HG03571 (cell line): ENCODE measurements around the gene GPR89A.
"Not testable (repeated sequence)": the region's sequence is repeated elsewhere in the genome, so short reads cannot be mapped to it uniquely, and the experiment has no call there.

Experiments
- ATAC-seq: cut with Tn5 transposase; IDR thresholded peaks from one replicate; pipeline ENCODE4 v1.9.1; 2021; ENCODE audit not compliant: unreplicated experiment

Gene GPR89A

DNA sequence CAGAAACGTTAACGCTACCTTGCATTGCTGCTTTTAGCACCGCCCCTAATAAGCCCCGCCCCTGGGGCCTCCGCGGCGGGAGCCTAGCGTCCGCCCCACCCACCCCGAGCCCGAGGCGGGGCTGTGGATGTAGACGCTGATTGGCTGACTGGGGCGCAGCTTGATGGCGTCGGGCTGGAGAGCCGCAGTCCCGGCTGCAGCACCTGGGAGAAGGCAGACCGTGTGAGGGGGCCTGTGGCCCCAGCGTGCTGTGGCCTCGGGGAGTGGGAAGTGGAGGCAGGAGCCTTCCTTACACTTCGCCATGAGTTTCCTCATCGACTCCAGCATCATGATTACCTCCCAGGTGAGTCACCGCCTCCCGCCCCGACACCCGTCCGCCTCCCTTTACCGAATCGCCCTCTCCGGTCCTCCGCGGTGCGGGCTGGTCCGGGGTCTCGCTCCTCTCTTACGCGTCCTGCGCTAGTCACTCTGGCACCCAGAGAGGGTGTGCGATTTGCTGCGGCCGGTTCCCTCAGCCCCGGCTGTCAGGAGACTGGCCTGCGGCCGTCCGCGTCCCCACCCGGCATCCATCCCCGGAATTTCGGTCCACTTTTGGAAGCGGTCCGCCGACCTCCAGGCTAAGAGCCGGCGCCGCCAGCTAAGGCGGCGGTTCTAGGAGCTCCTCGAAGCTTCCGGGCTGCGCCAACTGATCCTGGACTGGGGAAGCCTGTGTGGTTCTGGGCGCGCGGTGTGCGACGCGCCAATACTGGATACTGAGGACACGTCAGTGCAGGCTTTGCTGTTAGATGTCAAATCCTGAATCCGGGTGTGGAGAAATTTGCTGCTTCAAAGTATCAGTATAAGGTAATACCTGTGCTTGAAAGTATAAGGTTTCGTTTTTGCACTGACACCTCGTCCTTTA is at the start of gene GPR89A:
GPR89A (plus strand) TSS at position 156 of the 901 bp plus-strand sequence; CDS start at position 302, 146 bp downstream.
- ATAC-seq: peak; percentile 96

DNA sequence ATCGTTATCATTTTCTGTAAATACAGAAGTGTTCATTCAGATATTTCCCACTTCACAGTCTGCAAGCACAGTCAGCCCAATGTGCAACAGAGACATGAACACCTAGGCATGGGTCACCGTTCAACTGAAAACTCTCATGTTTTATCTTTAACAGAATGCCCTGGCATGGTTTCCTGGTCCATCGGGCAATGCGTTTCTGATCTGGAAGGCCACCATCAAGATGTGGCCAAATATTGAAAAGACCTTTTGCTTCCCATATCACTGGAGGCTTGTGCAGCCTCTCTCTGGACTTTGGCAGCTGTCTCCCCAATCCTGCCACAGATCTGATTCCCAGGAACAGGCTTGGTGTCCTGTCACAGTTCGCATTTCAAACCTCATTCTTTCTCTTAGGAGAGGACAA is 21.0 kb upstream of the GPR89A start:
- not testable (repeated sequence) for ATAC-seq

DNA sequence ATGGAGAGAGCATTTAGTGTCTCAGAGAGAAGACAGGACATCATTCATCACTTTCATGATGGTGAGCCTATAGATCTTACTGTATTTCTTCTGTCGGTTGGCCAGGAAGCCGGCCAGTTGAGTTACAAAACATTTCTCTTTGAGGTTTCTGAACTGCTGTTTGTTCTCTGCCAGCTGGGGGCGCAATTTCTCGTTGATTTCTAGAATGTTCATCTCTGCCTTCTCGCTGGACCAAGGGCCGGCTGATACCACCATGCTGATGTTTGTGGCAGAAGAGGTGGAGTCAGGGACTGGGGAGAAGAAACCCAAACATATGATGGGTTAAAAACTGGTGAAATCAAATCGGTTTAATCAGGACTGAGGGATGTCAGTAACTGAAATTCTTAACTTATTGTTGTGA is 17.0 kb upstream of the GPR89A start:
- ATAC-seq: not testable (repeated sequence)

DNA sequence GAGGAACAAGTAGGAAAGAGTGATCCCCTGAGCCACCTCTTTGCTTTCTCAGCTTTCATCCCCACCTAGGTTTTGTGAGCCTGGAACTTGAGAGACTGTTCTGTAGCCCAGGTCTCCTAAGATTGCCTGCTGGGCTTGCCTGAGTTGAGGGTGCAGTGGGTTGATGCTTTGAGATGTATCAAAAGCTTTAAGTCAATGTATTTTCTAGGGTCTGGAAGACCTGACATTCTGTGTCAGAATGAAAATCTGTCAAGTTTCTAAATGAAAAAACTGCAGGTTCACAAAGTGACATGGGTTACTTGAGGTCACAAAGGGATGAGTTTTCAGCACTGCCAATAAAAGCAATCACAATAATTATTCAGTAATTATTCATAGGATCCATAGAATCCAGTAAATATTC is 15.4 kb upstream of the GPR89A start:
- not testable (repeated sequence) for ATAC-seq

DNA sequence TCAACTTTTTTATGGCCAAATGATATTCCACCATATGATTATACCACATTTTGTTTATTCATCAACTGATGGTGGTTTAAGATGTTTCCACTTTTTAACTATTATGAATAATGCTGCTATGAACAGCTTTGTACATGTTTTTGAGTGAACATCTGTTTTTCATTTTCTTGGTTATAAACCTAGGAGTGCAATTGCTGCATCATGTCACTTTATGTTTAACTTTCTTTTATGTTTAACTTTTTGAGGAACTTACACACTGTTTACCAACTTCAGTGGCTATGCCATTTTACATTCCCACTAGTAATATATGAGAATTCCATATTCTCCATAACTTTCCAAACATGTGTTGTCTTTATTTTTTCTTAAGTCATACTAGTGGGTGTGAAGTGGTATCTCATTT is 12.4 kb upstream of the GPR89A start:
- not testable (repeated sequence) for ATAC-seq

DNA sequence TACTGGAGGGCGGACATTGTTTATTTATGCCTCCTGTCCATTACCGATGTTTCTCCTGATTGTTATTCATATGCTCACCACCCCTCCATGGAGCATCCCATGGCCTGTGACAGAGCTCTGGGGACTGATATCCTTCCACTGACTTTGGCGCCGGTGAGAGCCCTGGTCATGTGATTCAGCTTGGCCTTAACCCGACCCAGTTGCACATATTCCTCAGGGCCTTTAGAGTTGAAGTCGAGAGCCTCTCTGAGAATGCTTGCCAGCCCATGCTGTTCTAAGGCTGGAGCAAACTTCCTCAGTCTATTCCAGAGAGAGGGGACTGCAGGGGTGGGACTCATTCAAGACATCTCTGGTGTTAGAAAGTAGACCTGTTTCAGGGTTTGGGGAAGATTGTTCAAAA is 11.6 kb upstream of the GPR89A start:
- ATAC-seq: not testable (repeated sequence)

DNA sequence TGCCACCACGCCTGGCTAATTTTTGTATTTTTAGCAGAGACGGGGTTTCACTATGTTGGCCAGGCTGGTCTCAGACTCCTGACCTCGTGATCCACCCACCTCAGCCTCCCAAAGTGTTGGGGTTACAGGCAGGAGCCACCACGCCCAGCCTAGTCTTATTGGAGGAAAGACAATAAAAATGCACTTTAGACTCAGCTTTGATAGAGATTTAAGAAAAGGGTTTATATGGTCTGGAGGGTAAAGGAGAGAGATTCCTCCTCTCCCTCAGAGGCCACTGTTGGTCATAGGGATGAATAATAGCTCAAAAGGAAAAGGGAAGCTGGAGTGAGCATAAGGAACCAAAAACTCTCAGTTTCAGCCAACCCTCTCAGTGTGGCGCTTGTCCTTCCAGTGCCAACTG is 8.4 kb upstream of the GPR89A start:
- not testable (repeated sequence) for ATAC-seq

DNA sequence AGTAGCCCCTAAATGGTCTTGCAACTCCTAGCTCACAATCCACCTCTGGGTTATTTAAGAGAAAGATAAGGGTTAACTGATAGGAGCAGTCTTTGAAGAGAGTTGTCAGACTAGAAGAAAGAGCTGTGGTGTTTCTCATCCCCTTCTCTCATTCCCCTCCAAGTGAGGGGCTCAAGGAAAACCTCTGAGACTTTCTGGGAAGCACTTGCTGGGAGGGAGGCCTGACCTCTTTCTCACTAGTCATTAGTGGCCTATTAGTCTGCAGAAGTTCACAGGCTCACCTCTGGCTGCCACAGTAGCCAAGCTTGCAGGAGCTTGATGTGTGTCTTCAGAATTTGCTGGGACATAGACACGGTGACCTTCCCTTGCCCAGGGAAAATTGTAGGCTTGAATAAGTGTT is 6.2 kb upstream of the GPR89A start:
- ATAC-seq: no peak

DNA sequence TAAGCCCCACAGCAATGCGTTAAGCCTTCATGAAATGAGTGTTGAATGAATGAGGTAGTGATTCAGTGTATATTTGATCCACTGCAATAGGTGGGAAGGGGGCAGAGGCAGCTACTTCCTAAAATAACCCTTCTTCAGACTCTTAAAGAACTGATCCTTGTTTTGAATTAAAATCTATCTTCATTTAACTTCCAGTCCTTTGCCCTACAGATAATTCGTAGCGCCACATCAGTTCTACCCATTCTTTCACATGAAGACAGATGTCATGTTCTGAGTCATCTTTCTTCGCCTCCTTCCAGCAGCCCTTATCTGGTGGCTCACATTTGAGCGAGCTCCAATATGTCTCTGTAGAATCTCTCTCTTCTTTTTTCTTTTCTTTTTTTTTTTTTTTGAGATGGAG is 948 bp upstream of the GPR89A start:
- not testable (repeated sequence) for ATAC-seq

DNA sequence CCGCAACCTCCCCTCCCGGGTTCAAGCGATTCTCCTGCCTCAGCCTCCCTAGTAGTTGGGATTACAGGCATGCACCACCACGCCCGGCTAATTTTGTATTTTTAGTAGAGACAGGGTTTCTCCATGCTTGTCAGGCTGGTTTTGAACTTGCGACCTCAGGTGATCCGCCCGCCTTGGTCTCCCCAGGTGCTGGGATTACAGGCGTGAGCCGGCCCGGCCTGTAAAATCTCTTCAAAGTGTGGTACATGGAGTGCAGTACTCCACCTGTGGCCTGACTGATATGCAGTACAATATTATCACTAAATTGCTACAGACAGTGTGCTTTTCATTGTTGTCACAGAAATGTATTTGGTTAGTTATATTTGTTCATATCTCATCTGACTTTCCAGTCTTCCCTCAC is 499 bp upstream of the GPR89A start:
- ATAC-seq: not testable (repeated sequence)

DNA sequence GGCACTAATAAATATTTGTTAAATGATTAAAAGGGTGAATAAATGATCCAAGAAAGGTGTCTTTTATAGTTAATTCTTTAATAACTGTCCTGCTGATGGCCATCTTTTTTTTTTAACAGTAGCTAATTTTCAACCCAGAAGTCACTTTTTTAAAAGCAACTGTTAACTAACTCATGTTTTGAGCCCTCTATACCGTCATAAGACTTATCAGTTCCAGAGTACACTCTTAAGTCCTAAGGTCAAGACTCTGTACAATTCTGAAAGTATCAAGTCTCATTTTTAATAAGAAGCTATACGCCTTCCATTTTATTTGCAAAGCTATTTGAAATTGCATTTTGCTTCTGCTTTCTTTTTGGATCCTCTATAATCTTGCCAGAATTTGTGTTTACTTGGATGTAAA is 3.0 kb downstream of the GPR89A start:
- not testable (repeated sequence) for ATAC-seq

DNA sequence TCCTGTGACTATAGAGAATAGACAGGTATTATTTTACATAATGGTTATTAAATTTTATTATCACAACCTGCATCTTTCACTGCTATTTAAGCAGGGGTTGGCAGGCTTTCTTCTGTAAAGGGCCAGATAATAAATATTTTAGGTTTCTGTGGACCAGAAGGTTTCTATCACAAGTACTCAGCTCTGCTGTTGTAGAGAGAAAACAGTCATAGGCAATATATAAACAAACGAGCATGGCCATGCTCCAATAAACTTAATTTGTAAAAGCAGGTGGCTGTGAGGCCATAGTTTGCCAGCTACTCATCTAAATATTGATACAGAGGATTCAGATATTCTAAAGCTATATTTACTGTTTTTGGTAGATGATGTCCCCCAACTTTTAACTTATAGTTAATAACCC is 12.3 kb downstream of the GPR89A start:
- ATAC-seq: not testable (repeated sequence)

DNA sequence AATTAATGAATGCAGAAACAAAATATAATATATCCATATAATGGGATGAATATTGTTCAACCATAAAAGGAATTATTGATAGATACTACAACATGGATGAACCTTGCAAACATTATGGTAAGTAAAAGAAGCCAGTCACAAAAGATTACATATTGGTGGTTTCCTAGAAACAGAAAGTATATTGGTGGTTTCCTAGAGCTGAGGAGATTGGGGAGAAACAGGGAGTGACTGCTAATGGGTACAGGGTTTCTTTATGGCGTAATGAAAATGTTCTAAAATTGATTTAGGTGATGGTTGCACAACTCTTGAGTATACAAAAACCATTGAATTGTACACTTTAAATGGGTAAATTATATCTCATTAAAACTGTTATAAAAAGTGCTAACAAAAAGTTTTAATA is 14.4 kb downstream of the GPR89A start:
- ATAC-seq: not testable (repeated sequence)

DNA sequence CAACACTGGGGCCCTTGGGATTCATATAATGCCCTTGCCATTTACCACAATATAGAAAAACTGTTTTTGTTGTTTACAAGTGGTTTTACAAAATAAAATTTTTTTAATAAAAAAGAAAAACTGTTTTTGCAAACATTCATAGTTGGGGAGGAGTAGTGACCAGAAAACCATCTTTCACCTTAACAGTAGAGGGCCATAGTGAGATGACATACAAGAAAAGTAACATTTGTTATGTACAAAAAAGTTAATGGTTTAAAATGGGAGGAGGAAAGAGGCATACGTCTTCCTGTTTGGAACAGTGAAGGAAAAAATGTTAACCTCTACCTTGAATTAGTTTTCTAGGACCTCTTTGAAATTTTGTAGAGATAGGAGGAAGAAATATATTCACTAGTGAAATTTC is 28.4 kb downstream of the GPR89A start:
- ATAC-seq: not testable (repeated sequence)

DNA sequence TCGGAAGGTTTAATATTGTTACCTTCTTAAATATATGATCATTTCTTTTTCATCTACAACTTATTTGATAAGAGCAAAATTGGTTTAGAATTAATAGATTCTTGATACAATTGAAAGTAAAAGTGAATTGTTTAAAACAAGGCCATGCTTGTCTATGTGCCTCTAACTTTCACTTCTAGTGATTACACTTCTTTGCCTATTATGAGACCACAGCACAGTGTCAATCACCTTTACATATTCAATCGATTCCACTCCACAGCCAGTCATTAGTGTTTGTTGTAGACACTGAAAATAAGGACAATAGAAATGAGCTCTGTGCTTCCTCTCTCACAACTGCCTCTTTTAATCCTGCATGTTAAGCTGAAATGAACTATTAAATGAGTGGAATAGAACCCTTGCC is 34.1 kb downstream of the GPR89A start:
- not testable (repeated sequence) for ATAC-seq

DNA sequence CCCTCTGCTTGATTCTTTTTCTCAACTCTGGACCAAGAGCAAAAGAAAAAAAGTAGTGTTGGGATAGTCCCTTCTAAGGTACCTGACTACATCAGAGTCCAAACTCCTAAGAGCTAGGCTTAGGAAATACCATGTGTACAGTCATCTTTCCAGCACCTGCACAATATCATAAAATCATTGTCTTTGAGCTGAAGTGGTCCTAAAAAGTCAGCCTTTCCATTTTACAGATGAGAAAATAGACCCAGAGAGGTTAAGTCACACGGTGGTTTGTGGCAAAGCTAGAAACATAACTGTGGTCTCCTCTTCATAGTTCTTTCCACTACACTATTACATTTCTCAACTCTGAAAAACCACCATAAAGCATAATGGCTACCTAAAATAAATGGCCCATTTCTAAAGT is 36.2 kb downstream of the GPR89A start:
- ATAC-seq: not testable (repeated sequence)

DNA sequence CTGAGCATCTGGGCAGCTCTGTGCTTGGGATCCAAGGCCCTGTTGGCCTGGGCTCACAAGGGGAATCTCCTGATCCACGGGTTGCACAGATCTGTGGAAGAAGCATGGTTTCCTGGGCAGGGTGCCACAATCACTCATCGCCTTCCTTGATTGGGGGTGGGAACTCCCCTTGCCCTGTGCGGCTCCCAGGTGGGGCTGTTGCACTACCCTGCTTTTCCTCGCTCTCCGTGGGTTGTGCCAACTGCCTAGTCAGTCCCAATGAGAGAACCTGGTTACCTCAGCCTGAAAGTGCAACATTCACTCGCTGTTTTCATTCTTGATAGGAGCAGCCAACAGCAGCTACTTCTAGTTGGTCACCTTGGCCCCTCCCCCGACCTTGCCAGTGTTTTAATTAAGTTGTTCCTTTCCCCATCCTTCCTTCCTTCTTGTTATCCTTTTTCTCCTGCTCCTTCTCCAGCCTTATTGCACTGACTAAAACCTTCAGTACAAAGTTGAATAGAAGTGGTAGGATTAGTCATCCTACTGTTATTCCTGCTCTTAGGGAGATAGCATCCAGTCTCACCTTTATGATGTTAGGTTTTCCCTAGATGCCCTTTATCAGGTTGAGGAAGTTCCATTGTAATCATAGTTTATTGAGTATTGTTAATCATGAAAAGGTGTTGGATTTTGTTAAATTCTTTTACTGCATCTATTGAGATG is 48.6 kb downstream of the GPR89A start:
- not testable (repeated sequence) for ATAC-seq

DNA sequence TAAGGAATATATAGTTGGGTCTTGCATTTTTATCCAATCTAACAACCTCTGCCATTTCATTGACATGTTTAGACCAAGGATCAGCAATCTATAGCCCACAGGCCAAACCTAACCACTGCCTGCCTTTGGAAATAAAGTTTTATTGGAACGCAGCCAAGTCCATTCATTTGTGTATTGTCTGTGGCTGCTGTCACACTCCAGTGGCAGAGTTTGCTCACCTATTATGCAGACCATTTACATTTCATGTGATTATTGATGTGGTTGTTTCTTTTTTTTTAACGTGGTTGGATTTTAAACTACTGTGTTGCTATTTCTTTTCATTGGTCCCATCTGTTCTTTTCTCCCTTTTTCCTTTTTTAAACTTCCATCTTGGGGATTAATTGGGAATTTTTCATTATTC is 54.7 kb downstream of the GPR89A start:
- ATAC-seq: not testable (repeated sequence)

DNA sequence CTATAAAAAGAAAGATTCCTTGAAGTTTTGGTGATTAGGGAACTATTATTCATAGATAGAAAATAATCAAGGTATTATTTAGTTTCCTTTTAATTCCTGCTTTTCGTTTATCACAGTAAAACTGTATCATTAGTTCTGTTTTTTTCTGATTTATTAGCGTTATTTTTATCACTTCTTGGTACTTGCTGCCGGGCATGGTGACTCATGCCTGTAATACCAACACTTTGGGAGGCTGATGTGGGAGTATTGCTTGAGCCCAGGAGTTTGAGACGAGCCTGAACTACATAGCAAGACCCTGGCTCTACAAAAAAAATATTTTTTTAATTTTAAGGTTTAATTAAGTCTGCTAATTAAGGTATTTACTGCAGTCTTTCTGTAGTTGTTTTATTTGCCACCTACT is 57.2 kb downstream of the GPR89A start:
- ATAC-seq: not testable (repeated sequence)

DNA sequence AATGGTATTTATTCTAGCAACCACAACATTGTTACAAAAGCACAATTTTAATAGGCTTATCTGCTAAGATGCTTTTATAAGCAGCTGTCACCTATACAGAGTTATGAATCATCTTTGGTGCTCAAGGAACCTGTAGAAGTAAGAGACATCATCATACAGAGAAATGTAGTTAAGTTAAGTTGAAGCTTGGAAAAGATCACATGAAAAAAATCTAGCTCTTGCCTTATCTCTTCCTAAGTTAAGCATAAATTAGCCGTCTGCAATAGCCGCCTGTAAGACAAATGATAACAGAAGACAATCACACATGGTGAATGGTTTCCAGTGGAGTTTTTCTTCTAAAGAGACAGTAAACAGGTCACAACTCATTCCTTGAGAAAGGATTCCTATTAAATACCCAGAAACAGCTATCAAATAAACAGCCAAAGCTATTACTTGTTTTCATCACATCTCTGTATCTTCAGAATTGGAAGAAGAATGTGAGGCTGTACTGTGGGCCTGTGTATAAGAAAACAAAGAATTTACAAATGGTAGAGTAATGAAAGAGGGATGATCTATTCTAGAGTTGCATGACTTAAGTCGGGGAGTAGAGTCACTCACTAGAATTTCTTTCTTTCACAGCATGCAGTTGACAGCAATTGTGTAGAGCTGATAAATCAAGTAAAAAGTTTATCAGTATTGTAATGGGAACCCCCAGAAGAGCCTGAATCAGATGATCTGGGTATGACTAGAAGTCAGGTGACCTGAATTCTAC is 63.4 kb downstream of the GPR89A start:
- ATAC-seq: not testable (repeated sequence)

DNA sequence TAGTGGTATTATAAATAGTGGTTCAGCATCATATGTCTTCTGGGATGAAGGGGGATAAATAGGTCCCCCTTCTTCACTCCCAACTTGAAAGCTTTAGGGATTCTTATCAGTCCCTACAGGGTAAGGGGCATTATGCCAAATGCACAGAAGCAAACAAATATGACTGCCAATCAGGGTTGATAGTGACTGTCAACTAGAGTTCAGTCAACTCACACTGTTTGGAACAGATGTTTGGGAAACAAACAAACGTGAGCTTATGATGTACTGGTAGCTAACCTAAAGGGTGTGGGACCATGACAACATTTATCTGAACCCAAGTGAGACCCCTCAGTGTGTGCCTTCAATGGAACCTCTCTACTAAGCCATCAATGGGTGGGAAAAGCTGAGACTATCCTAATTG is 65.4 kb downstream of the GPR89A start:
- not testable (repeated sequence) for ATAC-seq
